ENCODE data around the gene TRIM44. TPM values are rescaled to one million over a fixed set of nuclear protein-coding genes. Genes with fewer than 3 reads are reported as not detected.

The TRIM44 gene
- total RNA-seq, 3 donors from 2014 or later = 31.2 to 47.0 (median 33.1) TPM

- intact Hi-C loops (cut with DNase I; ENCODE audit: low total_unique reads) = no loop called here
- H3K4me1 ChIP-seq = no peaks in the 10 kb centered on the region
- TF ChIP-seq CTCF (IDR thresholded peaks at IDR 0.05) (no peak), POLR2AphosphoS5 (IDR thresholded peaks at IDR 0.05) (no peak), POLR2A (IDR thresholded peaks at IDR 0.05) (no peak)
- no peaks in the 10 kb centered on the region for H3K9me3 ChIP-seq
- no peaks in the 10 kb centered on the region for H3K27me3 ChIP-seq
- H3K27ac ChIP-seq = no peak overlapping the region
- DNase-seq (ENCODE audit: low spot score in 2 of 2) = no peak
- H3K4me3 ChIP-seq = no peak overlapping the region
- H3K36me3 ChIP-seq = no peaks in the 10 kb centered on the region
These were observed 123.0 kb downstream of the TRIM44 start for GRCh38 chr11:35785287-35786167.

GRCh38 chr11:35786188-35786587 lies 123.6 kb downstream of the TRIM44 start:
- Histone ChIP-seq H3K27ac (no peak overlapping the region), H3K4me1 (no peaks in the 10 kb centered on the region), H3K4me3 (no peak overlapping the region), H3K9me3 (no peaks in the 10 kb centered on the region), H3K36me3 (no peaks in the 10 kb centered on the region), H3K27me3 (no peaks in the 10 kb centered on the region)
- no peak for DNase-seq (ENCODE audit: low spot score in 2 of 2)
- TF ChIP-seq POLR2A (IDR thresholded peaks at IDR 0.05) = no peak
- TF ChIP-seq POLR2AphosphoS5 (IDR thresholded peaks at IDR 0.05) = no peak
- no peak for TF ChIP-seq CTCF (IDR thresholded peaks at IDR 0.05)
- intact Hi-C loops (cut with DNase I; ENCODE audit: low total_unique reads) = no loop called here

DNA sequence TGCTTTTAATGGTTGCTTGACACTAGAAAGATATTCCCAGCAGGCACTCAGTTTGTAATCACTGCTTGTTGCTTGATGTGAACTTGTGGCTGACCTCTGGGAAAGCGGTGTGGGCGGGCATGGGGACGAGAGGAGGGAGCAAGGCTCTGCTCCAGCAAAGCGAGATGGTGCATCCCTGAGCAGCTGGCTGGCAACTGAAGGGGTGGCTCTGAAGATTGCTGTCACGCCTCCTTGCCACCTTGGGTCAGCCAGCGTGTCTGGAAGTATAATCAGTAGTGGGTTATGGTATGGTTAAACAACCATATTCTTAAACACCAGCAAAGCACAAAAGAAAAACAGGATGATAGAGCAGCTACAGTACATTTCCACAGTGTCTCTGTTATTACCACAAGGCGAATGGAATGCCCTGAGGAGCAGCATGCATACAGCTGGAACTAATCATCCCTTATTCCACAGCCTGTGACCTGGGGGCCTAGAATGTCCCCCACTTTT lies 124.5 kb downstream of the TRIM44 start:
- Histone ChIP-seq H3K27ac (no peak overlapping the region), H3K4me3 (no peak overlapping the region), H3K27me3 (no peaks in the 10 kb centered on the region), H3K36me3 (no peaks in the 10 kb centered on the region), H3K4me1 (no peaks in the 10 kb centered on the region), H3K9me3 (no peaks in the 10 kb centered on the region)
- no peak for TF ChIP-seq POLR2AphosphoS5 (IDR thresholded peaks at IDR 0.05)
- TF ChIP-seq CTCF (IDR thresholded peaks at IDR 0.05) = no peak
- no peak for TF ChIP-seq POLR2A (IDR thresholded peaks at IDR 0.05)
- DNase-seq (ENCODE audit: low spot score in 2 of 2) = no peak
- intact Hi-C loops (cut with DNase I; ENCODE audit: low total_unique reads) = no loop called here

- Histone ChIP-seq H3K4me1 (no peaks in the 10 kb centered on the region), H3K9me3 (no peaks in the 10 kb centered on the region), H3K27ac (no peak overlapping the region), H3K36me3 (no peaks in the 10 kb centered on the region), H3K27me3 (no peaks in the 10 kb centered on the region), H3K4me3 (no peak overlapping the region)
- TF ChIP-seq POLR2A (IDR thresholded peaks at IDR 0.05) (no peak), POLR2AphosphoS5 (IDR thresholded peaks at IDR 0.05) (no peak), CTCF (IDR thresholded peaks at IDR 0.05) (no peak)
- intact Hi-C loops (cut with DNase I; ENCODE audit: low total_unique reads) = no loop called here
- DNase-seq (ENCODE audit: low spot score in 2 of 2) = no peak
These were observed 125.1 kb downstream of the TRIM44 start for GRCh38 chr11:35787626-35788025.

All from breast epithelium (tissue), 4 donors.